CD4-positive, alpha-beta T cell (primary cell): ENCODE results near the gene PRRC2B. TPM values are rescaled to one million over a fixed set of nuclear protein-coding genes. Genes with fewer than 3 reads are reported as not detected.
"Not testable (repeated sequence)": the region's sequence is repeated elsewhere in the genome, so short reads cannot be mapped to it uniquely, and the experiment has no call there.

Source experiments
- ATAC-seq: fragments of 200-7000 bp; cut with Tn5 transposase; one replicate; pipeline ENCODE4 v1.10.0; 2022; ENCODE audit warnings: mild to moderate bottlenecking; ENCODE audit not compliant: poor library complexity
- CTCF ChIA-PET: fragments of 350-600 bp; sonication (Branson Sonifier 250); formaldehyde crosslinking; loops from one replicate; lab custom pipeline; 2021; ENCODE audit warnings: antibody characterized with exemption, inconsistent platforms; lab: Charles Lee
- POLR2A ChIA-PET: fragments of 350-600 bp; sonication (Branson Sonifier 250); formaldehyde crosslinking; loops from one replicate; lab custom pipeline; 2021; ENCODE audit warnings: antibody characterized with exemption, inconsistent platforms; lab: Charles Lee
- DNase-seq, 14 experiments: peaks; one replicate each; pipeline ENCODE4 v3.0.0-alpha.2; 2013 to 2020; ENCODE audit warnings: mixed read lengths in 2 of 14
- H3K27ac ChIP-seq, 2 donors: one replicate each; pipeline versions ENCODE4 v1.5.1 to v1.7.0; 2013; ENCODE audit warnings: low read length in 2 of 2, low read depth in 1 of 2, mild to moderate bottlenecking in 1 of 2
- H3K27me3 ChIP-seq, 2 experiments: 1 replicate in 1 of 2; 2 replicates in 1 of 2; pipeline versions ENCODE4 v1.6.1 to v1.7.0; 2013; ENCODE audit warnings: low read length in 2 of 2, control low read depth in 1 of 2, mild to moderate bottlenecking in 1 of 2, moderate library complexity in 1 of 2; ENCODE audit not compliant: insufficient read depth in 2 of 2, control insufficient read depth in 1 of 2
- H3K36me3 ChIP-seq: one replicate; pipeline ENCODE4 v1.6.1; 2013; ENCODE audit warnings: low read length, control low read depth; ENCODE audit not compliant: insufficient read depth
- H3K4me1 ChIP-seq: one replicate; pipeline ENCODE4 v1.6.1; 2013; ENCODE audit warnings: low read length, control low read depth; ENCODE audit not compliant: insufficient read depth
- H3K4me3 ChIP-seq: one replicate; pipeline ENCODE4 v1.5.1; 2013; ENCODE audit warnings: mild to moderate bottlenecking, low read length, moderate library complexity
- H3K9me3 ChIP-seq, 2 experiments: 1 replicate in 1 of 2; 2 replicates in 1 of 2; pipeline versions ENCODE4 v1.6.1 to v1.7.0; 2013; ENCODE audit warnings: low read length in 2 of 2, mild to moderate bottlenecking in 2 of 2, control low read depth in 1 of 2, moderate library complexity in 1 of 2; ENCODE audit not compliant: control insufficient read depth in 1 of 2, insufficient read depth in 1 of 2
- H3K27ac Mint-ChIP-seq: one replicate; pipeline ENCODE4 v1.8.0; 2020; ENCODE audit warnings: mixed read lengths
- H3K27me3 Mint-ChIP-seq: one replicate; pipeline ENCODE4 v1.8.0; 2021; ENCODE audit warnings: mixed read lengths
- H3K36me3 Mint-ChIP-seq: one replicate; pipeline ENCODE4 v1.8.0; 2021; ENCODE audit warnings: low read depth, mixed read lengths
- H3K4me1 Mint-ChIP-seq: one replicate; pipeline ENCODE4 v1.8.0; 2021; ENCODE audit warnings: low read depth, mixed read lengths
- H3K4me3 Mint-ChIP-seq: one replicate; pipeline ENCODE4 v1.8.0; 2020; ENCODE audit warnings: mild to moderate bottlenecking, mixed read lengths
- H3K9me3 Mint-ChIP-seq: one replicate; pipeline ENCODE4 v1.8.0; 2020; ENCODE audit warnings: mixed read lengths
- CTCF ChIP-seq: fragments of 200-600 bp; IDR thresholded peaks from one replicate; pipeline ENCODE4 v1.8.0; 2022; ENCODE audit warnings: antibody characterized with exemption, mild to moderate bottlenecking
- intact Hi-C, 2 experiments: fragments of 100-400 bp; cut with DNase I in 1 of 2; cut with micrococcal nuclease in 1 of 2; formaldehyde crosslinking; loops; one replicate each; pipeline versions ENCODE4 v1.15.1 to v1.9.0; 2023 to 2025; cut with DNase I, micrococcal nuclease
- total RNA-seq, 174 experiments: library from RNA in 2 of 174; stranded (reverse) in 2 of 174; gene quantifications; one replicate each; pipeline ENCODE4 v1.2.3 and lab custom pipeline; 2021 to 2026

PRRC2B gene
- total RNA-seq, 2 experiments from 2014 or later: 256 to 268 TPM

DNA sequence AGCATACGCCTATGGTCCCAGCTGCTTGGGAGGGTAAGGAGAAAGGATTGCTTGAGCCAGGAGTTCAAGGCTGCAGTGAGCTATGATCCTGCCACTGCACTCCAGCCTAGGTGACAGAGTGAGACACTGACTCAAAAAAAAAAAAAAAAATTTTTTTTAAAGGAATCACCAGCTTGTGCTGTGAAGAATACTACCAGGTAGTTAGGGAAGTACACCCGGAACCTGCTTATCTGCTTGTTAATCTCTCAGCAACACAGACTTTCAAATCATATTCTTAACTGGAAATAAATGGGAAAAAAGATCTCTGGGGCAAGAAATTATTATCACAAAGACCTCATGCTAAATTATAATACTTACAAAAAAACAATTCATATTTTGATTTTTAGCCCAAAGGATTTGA lies 26.4 kb upstream of the PRRC2B start:
- no peak for ATAC-seq
- intact Hi-C loops: loop anchor here in 1 of 2 experiments (5.0 kb wide), 1 partner anchor 110 kb away; no protein-coding TSS in a partner anchor
- DNase-seq: no peak

DNA sequence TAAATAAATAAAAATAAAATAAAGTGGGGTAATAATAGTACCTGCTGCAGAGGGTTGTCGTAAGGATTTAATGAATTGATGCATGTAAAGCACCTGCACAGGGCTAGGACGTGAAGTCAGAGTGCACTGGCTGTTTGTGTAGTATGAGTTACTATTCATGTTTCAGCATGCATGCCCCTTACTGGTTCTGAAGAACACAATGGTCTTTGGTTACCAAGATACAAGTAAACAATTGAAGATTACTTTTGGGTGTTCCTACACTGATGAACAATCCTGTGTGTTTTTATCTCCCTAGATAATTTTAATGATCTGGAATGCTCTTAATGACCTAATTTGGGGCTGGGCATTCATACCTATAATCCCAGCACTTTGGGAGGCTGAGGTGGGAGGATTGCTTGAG lies 23.2 kb upstream of the PRRC2B start:
- H3K9me3 Mint-ChIP-seq: no peaks in the 10 kb centered on the region
- POLR2A ChIA-PET: no interaction called here
- Histone ChIP-seq H3K36me3 (no peaks in the 10 kb centered on the region), H3K27me3 (no peaks in the 10 kb centered on the region), H3K4me1 (peaks cover 22% of the 10 kb centered on the region), H3K4me3 (no peak overlapping the region), H3K27ac (no peak overlapping the region), H3K9me3 (no peaks in the 10 kb centered on the region)
- no peak overlapping the region for H3K4me3 Mint-ChIP-seq
- intact Hi-C loops: loop anchor here (5.0 kb wide), 2 partner anchors 37 to 162 kb away; partner anchors contain the start of gene UCK1 (in 1 of the 2)
- TF ChIP-seq CTCF: no peak
- DNase-seq (no peak), ATAC-seq (no peak)
- H3K36me3 Mint-ChIP-seq: no peaks in the 10 kb centered on the region
- CTCF ChIA-PET: no interaction called here
- no peaks in the 10 kb centered on the region for H3K27me3 Mint-ChIP-seq
- H3K27ac Mint-ChIP-seq: no peak overlapping the region
- peaks cover 19% of the 10 kb centered on the region for H3K4me1 Mint-ChIP-seq

More for the DNA sequence above, 26.4 kb upstream of the PRRC2B start:
- no peaks in the 10 kb centered on the region for H3K9me3 Mint-ChIP-seq
- POLR2A ChIA-PET: no interaction called here
- CTCF ChIA-PET: interaction anchor here (0.7 to 1.0 kb wide), 2 partner anchors 40 to 44 kb away, joined by 3 read pairs; no protein-coding TSS in a partner anchor
- no peak overlapping the region for H3K27ac Mint-ChIP-seq
- Histone ChIP-seq H3K27ac (no peak overlapping the region), H3K27me3 (no peaks in the 10 kb centered on the region), H3K4me1 (peaks cover 7% of the 10 kb centered on the region), H3K36me3 (no peaks in the 10 kb centered on the region), H3K4me3 (no peak overlapping the region), H3K9me3 (no peaks in the 10 kb centered on the region)
- H3K4me1 Mint-ChIP-seq: peaks cover 12% of the 10 kb centered on the region
- no peak overlapping the region for H3K4me3 Mint-ChIP-seq
- TF ChIP-seq CTCF: no peak
- no peaks in the 10 kb centered on the region for H3K36me3 Mint-ChIP-seq
- H3K27me3 Mint-ChIP-seq: no peaks in the 10 kb centered on the region

DNA sequence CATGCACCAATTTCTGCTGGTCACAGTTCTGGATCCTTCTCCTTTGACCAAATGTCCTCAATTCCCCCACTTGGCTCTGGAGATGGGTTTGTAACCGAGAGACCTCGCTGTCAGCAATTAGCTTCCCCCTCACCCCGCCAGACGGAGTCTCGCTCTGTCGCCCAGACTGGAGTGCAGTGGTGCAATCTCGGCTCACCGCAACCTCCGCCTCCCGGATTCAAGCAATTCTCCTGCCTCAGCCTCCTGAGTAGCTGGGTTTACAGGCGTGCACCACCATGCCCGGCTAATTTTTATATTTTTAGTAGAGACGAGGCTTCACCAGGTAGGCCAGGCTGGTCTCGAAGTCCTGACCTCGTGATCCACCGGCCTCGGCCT lies 21.3 kb upstream of the PRRC2B start:
- H3K27ac Mint-ChIP-seq: peak overlapping the region; percentile 93
- H3K9me3 ChIP-seq, H3K9me3 Mint-ChIP-seq, H3K27me3 ChIP-seq, ATAC-seq, H3K36me3 Mint-ChIP-seq, H3K27me3 Mint-ChIP-seq, H3K36me3 ChIP-seq: not testable (repeated sequence)
- peaks cover 22% of the 10 kb centered on the region for H3K4me1 ChIP-seq
- ChIA-PET POLR2A (interaction anchor here (0.6 to 3.4 kb wide), 33 partner anchors 9 to 371 kb away, joined by 3 to 69 read pairs (median 6); partner anchors contain the start of genes NUP214, POMT1 and PRRC2B), CTCF (interaction anchor here (0.6 to 2.5 kb wide), 5 partner anchors 23 to 94 kb away, joined by 3 to 18 read pairs (median 6); no protein-coding TSS in a partner anchor)
- intact Hi-C loops: loop anchor here (2.0 to 5.0 kb wide), 3 partner anchors 22 to 160 kb away; partner anchors contain the start of gene UCK1 (in 1 of the 2)
- H3K4me1 Mint-ChIP-seq: peaks cover 19% of the 10 kb centered on the region
- DNase-seq: peak in 1 of 14 experiments; percentile 8
- peak overlapping the region; percentile 94 for H3K4me3 ChIP-seq
- H3K27ac ChIP-seq: peak overlapping the region; percentile 78 to 85
- H3K4me3 Mint-ChIP-seq: peak overlapping the region; percentile 85

DNA sequence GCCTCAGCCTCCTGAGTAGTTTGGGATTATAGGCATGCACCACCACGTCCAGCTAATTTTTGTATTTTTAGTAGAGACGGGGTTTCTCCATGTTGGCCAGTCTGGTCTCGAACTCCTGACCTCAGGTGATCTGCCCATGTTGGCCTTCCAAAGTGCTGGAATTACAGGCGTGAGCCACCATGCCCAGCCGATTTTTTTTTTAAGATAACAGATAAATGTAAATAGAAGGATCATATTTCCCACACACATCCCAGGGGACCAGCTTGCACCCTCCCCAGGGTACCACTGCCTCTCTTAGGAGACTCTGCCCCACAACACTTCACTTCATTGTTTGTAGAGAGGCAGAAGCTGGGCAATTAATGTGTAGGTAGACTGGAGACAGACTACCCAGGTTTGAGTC lies 19.2 kb upstream of the PRRC2B start:
- H3K36me3 ChIP-seq, ATAC-seq, H3K4me3 Mint-ChIP-seq, H3K27me3 ChIP-seq, CTCF ChIA-PET, H3K9me3 Mint-ChIP-seq, DNase-seq, H3K27ac Mint-ChIP-seq, H3K27ac ChIP-seq, H3K27me3 Mint-ChIP-seq, H3K36me3 Mint-ChIP-seq, H3K4me3 ChIP-seq, H3K9me3 ChIP-seq: not testable (repeated sequence)
- peaks cover 22% of the 10 kb centered on the region for H3K4me1 ChIP-seq
- POLR2A ChIA-PET: interaction anchor here (1.9 to 3.4 kb wide), 3 partner anchors 16 to 24 kb away, joined by 6 to 69 read pairs (median 18); no protein-coding TSS in a partner anchor
- intact Hi-C loops: loop anchor here (5.0 kb wide), 2 partner anchors 33 to 158 kb away; partner anchors contain the start of gene UCK1 (in 1 of the 2)
- peaks cover 19% of the 10 kb centered on the region for H3K4me1 Mint-ChIP-seq
